Measurements from ENCODE around the gene ATXN1.
A peak's percentile ranks its signal among the peaks of the same experiment; 100 is the strongest.

Gene ATXN1

GRCh38 chr6:16488813-16489212 is 272.4 kb downstream of the ATXN1 start:
- no peak for DNase-seq

DNA sequence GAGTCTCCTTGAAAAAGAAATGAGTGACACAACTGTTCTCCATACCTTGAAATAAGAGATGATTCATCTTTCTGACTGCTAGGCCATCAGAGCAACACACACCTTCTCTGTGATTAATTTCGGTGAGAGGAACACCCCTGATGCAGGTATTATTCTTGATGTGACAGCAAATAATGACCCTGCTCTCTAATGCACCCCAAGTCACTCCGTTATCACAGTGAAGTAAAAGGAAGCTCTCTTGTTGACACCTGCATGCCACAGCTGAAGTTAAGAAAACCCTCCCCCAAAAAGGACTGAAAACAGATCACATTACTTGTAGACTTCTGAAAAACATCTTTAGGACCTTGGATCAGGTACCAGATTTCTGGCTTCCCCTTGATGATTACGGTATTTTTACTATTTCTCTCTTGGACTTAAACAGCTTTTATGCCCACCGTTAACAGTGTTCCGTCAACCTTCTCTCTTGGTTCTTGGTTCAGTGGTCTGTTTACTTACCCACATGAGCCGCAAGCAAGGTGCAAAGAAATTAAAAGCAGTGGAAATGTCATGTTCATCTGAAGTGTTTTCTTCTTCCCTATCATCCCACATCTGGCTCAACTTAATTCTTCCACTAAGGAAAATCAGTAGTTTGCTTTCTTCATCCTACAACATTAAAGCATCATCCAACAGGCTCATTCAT is 273.1 kb downstream of the ATXN1 start:
- DNase-seq, result no peak

DNA sequence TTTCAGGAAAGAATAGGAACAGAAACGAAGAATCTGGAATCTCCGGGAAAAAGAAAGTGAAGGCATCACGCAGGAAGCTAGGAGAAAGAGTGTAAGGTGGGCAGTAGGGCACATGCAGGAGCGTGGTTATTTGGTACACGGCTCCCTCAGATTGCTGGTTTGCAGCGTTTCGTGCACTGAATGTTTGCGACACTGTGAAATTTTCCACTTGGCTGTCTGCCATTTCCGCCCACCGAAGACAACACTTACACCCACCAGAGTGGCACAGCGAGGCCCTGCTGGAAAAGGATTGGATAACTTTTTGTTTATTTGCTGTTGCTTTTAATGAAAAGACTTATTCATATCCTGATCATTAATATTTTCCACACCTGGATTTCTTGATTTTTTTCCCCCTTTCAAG is 274.6 kb downstream of the ATXN1 start:
- DNase-seq, result no peak

DNA sequence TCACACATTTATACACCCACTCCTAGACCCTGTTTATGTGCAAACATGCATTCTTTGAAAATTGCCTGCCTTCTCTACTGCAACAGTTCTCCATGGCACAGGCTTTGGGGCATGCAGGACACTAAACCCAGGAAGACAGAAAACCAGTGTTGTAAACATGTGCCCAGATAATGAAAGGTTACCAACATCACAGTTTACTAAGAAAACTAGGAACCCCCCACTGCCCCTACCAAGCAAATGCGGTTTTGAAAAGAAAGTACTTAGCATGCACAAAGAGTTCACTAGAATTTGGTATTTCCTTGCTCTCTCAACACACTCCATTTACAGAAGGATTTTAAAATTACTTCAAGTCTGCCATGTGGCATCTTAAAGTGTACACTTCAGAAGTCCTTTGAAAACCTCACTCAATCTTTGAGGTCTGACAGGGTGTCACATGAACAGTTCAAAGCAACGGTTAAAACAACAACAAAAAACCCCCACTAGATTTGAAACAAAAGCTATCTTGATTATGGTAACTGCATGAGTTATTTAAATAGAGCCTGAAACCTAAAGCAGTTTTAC is 277.9 kb downstream of the ATXN1 start:
- no peak for DNase-seq

DNA sequence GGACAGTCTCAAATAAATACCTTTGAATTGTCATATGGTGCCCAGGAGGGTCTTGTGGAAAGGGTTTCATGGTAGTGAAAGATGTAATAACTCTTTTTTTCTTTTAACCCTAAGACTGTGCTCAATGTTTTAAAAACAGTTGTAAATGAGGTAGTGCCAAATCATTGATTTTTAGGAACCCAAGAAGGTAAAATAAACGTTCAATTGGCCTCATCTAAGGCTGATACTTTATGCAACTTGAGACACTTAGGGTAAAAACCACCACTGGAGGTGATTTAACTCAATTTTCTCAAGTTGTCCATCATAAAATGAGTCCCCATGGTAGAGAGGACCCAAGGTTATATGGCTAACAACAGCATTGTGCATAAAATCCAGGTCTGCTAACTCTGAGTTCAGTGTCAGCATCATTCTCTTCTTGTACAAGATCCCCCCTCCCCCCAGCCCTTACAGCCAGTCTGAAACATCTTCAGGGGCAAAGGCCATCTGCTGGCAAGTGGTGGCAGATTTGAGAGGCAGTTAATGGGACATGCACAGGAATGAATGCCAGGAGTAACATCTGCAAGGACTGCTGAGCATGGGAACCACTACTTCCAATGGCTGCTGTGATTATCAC is 278.5 kb downstream of the ATXN1 start:
- no peak for DNase-seq

DNA sequence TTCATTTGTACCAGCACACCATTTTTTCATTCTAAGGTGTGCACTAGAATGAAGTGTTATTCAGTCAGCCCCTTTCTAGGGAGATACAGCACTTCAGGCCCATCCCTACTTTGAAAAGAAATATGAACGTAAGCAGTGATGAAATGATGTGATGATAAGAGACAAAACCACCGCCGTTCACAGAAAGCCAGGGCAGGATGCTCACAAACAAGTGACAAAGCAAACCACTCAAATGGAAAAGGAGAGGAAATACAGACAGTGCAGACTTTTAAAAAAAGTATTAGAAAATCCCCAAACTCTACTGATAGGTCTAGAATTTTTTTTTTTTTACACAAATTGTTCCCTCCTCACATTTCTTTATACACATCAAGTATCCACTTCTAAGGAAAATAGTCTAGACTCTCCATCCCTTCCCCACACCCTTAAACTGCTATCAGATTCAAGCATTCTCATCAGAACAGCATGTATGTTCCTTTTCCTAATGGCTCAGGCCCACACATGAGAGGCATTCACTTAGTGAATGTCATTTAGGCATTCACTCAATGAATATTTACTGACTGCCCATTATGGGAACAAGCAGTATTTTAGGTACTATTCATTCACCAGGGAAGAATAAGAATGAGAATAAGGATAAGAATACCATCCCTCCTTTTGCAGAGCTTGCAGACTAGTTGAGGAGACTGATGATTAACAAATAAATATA is 279.4 kb downstream of the ATXN1 start:
- peak; percentile 39 for DNase-seq

GRCh38 chr6:16480763-16481560 is 280.3 kb downstream of the ATXN1 start:
- no peak for DNase-seq

- no peak for DNase-seq
Measured at GRCh38 chr6:16477367-16478149, 283.7 kb downstream of the ATXN1 start.

DNA sequence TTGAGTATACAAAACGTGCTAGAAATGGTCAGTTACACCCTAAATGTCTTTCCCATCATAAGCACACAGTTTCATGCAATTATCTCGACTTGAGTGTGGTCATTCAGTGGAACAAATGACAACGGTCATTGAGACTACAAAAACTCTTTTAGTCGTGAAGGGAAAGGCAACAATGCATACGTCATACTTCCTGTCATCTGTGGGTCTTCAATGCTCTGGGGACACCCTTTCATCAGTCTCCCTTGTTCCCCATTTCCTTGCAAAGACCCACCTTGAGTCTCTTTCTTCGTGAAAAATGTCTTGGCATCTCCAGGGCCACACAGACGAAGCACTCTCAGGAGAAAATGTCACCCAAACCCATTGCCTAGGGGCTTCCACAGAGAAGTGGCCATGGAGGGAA is 284.4 kb downstream of the ATXN1 start:
- DNase-seq, result no peak

GRCh38 chr6:16475494-16475781 is 285.8 kb downstream of the ATXN1 start:
- DNase-seq, result no peak

- no peak for DNase-seq
Measured at GRCh38 chr6:16474772-16475493, 286.3 kb downstream of the ATXN1 start.

DNA sequence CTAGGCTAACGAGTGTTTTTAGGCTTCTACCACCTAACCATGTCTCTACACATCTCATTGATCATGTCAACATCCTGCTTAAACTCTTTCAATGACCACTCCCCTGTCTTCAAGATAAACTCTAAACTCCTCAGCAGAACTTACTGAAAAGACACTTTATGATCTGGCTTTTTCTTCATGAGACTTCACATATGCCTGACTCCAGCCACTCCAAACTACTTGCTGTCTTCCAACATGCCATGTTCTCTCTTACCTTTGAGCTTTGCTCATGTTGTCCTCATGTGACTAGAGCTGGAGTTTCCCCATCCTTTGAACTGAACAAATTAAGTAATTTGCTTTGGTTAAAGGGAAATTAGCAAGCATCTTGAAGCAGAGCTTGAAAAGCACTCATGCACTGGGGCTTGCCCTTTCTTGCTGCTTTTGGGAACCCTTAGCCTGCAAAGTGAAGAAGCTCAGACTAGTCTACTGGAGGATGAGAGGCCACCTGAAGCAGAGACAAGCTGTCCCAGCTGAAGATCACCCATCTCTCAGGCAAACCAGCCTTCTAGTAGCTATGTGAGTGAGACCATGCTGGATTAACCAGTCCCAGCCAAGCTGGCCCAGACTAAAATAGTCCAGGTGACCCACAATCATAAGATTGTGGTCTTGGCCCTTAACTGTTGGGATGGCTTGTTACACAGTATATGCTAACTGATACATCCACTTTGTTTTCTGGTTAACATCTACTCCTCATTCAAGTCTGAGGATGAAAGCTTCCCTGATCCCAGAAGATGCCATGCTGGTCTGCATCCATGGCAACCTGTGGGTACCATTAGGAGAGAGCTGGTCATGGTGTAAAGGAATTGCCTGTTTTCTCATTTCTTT is 287.1 kb downstream of the ATXN1 start:
- DNase-seq, result no peak

DNA sequence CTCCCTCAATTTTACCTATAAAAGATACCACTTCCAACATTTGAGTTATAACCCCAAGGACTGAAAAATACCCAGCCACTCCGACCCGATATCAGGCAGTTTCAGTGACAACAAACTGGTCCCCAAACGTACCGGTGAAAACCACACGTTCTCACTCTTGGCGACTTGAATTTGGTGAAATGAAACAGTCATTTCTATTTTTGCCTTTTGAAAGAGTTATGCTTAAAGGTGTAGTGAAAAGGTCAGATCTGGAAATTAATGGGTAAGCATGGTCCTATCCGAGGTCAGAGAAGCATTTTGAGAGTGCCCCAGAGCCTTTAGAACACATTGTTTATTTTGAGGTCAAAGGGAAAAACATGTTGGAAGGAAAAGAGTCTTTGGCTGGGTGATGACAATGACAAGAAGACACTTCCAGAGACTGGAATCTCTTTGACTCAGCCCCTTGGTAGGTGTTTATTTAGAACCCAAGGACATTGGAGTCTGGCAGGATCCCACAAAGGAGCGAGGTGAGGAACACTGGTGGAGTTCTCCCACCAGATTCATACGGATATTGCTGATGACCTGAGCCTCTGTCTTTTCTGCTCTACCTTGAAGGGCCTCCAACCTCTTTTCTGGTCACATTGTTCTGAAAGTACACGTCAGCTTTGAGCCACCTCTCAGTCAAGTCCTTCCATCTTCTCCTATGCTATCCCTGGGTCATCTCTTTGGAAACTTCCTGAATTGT is 287.9 kb downstream of the ATXN1 start:
- DNase-seq, result no peak

DNA sequence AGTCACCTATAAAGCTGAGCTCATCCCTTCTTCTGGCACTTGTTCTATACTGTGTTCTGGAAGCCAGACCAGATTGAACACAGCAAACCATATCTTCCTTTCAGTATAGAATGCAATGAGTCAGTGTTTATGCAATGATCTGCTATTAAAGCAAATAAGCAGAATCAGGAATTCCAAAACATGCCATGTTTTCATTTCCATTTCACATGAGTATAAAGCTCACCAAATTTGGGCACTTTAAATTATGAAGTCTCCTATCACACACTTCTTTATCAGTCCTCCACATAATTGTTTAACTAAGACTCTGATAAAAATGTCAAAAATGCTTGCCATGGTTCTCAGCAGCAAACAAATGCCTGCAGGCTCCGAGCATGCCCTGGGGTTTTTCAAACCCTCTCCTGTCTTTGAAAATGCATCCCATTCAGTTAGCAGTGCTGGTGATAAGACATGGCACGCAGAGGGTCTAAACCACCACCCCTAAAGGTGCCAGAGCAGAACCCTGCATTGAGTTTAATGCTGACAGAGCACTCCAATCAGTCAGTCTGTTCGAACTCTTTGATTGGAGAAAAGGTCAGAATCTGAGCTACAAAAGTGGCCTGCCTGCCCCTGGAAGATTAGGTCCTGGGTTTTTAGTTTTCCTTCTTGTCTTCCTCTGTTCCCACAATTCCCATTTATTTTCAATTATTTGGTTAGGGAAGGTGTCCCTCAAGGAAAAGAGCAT is 288.8 kb downstream of the ATXN1 start:
- DNase-seq, result no peak

DNA sequence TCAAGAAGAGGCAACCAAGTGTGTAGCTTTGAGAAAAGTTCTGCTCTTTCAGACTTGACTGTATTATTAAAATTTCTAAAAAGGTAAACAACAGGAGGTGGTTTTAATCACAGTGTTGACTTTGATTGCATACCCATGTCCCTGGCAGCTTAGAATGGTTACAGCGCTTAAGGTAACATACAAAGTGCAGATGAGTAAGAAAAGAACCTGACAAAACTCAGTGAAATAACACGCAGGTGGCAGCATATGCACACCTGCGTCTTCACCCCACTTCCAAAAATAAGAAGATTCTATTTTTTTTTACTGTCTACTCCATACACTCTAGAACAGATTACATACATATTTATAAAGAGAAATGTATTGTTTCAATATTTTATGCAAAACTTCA is 289.4 kb downstream of the ATXN1 start:
- DNase-seq, result no peak

DNA sequence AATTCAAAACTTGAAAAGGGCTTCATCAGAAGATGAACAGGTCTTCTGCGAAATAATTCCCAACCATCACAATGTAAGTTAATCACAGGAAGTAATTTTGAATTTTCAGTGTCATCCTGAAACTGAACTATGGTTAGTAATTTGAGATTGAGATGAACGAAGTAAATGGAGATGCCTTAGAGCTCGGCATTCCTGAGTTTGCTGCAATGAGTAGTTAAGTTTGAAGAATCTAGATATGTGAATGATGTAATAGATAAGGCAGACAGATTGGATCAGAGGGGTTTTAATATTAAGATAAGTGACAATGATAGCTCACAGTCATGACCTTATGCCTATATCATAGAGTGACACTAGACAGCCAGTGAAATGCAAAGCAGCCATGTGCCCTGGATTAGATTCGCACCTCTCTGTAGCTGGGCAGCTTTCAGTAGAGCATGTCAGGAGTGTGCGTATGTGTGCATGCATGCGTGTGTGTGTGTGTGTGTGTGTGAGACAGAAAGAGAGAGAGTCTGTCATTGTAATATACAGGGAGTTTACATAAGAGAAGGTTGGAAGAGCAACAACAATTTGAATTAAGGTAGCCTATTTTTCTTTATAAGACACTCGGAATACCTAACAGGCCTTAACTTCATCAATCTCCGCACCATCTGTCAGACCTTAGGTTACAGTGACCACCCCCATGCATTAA is 289.9 kb downstream of the ATXN1 start:
- no peak for DNase-seq

GRCh38 chr6:16470502-16471221 is 290.6 kb downstream of the ATXN1 start:
- DNase-seq, result no peak

DNA sequence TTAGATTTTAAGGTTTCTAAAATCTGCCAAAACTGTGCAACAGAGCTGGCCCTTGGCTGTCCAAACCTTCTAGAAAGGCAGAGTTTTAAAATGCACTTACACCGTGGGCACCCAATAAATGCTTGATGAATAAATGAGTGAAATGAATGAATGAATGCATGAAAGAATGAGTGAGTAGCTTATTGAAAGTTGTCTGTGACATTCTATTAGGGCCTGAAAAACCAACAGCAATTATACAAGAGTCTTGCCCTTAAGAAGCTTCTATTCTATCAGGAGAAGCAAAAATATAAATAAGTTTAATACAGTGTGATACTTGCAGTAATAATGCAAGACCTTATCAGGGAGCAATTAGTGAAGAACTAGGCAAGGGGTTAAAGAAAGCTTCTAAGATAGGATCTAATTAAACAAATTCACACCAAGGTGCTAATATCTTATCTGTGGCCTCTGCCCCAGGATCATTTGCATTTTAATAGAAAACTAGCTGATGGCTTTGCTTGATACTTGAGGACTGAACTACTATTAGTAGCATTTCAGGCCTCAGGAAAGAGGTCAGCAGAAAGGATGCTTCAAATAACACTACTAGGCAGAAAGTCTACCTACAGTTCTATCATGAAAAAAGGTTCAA is 292.2 kb downstream of the ATXN1 start:
- DNase-seq, result no peak

All from activated CD4-positive, alpha-beta T cell treated with anti-CD3 and anti-CD28 coated beads for 1 hour (primary cell).